ENCODE data around the gene ZNF684. TPM values are rescaled to one million over a fixed set of nuclear protein-coding genes. Genes with fewer than 3 reads are reported as not detected.

ZNF684 gene
- total and polyA plus RNA-seq, 9 of the 15 experiments (the other 6 are each of a cell fraction or from before 2014, with no cell fraction given) = 4.8 to 8.8 (median 5.5) TPM

- no peak for TF ChIP-seq NUFIP1 (IDR thresholded peaks at IDR 0.05; ENCODE audit: partially characterized antibody)
- TF ChIP-seq KAT7 (CRISPR knock-in tag; IDR thresholded peaks at IDR 0.05; ENCODE audit: borderline replicate concordance) = peak; percentile 63; the same call in 1 of the 2 replicates
- no peak for TF ChIP-seq ARNT (IDR thresholded peaks at IDR 0.05)
- no peak for TF ChIP-seq PRPF4 (IDR thresholded peaks at IDR 0.05; ENCODE audit: insufficient read depth, low read depth, low read length, poor library complexity, severe bottlenecking)
- TF ChIP-seq, protein P1, sequence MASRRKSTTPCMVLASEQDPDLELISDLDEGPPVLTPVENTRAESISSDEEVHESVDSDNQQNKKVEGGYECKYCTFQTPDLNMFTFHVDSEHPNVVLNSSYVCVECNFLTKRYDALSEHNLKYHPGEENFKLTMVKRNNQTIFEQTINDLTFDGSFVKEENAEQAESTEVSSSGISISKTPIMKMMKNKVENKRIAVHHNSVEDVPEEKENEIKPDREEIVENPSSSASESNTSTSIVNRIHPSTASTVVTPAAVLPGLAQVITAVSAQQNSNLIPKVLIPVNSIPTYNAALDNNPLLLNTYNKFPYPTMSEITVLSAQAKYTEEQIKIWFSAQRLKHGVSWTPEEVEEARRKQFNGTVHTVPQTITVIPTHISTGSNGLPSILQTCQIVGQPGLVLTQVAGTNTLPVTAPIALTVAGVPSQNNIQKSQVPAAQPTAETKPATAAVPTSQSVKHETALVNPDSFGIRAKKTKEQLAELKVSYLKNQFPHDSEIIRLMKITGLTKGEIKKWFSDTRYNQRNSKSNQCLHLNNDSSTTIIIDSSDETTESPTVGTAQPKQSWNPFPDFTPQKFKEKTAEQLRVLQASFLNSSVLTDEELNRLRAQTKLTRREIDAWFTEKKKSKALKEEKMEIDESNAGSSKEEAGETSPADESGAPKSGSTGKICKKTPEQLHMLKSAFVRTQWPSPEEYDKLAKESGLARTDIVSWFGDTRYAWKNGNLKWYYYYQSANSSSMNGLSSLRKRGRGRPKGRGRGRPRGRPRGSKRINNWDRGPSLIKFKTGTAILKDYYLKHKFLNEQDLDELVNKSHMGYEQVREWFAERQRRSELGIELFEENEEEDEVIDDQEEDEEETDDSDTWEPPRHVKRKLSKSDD (conservative IDR thresholded peaks at IDR 0.05; ENCODE audit: low read length) = no peak
- no peak for TF ChIP-seq ZSCAN32 (CRISPR knock-in tag; IDR thresholded peaks at IDR 0.05)
- TF ChIP-seq PYGO2 (tag; IDR thresholded peaks at IDR 0.05) = no peak
- no peak for TF ChIP-seq ZFP30 (CRISPR knock-in tag; IDR thresholded peaks at IDR 0.05; ENCODE audit: borderline replicate concordance)
- TF ChIP-seq NFE2L1 (tag; IDR thresholded peaks at IDR 0.05; ENCODE audit: borderline replicate concordance, low read depth) = no peak
- TF ChIP-seq RFX7 (CRISPR knock-in tag; IDR thresholded peaks at IDR 0.05) = no peak
- TF ChIP-seq RCOR1 (IDR thresholded peaks at IDR 0.05; ENCODE audit: borderline replicate concordance in 1 of 2, low read depth in 2 of 2, low read length in 2 of 2) = peak in 1 of 2 experiments; percentile 91; a peak in 2 of 4 replicates
- no peak for TF ChIP-seq FOXA1 (IDR thresholded peaks at IDR 0.05; ENCODE audit: borderline replicate concordance)
- TF ChIP-seq PCBP2 (IDR thresholded peaks at IDR 0.05; ENCODE audit: low read depth, low read length, poor library complexity, severe bottlenecking) = no peak
- TF ChIP-seq, protein P2, sequence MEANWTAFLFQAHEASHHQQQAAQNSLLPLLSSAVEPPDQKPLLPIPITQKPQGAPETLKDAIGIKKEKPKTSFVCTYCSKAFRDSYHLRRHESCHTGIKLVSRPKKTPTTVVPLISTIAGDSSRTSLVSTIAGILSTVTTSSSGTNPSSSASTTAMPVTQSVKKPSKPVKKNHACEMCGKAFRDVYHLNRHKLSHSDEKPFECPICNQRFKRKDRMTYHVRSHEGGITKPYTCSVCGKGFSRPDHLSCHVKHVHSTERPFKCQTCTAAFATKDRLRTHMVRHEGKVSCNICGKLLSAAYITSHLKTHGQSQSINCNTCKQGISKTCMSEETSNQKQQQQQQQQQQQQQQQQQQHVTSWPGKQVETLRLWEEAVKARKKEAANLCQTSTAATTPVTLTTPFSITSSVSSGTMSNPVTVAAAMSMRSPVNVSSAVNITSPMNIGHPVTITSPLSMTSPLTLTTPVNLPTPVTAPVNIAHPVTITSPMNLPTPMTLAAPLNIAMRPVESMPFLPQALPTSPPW (CRISPR knock-in tag; IDR thresholded peaks at IDR 0.05) = peak; percentile 74
- TF ChIP-seq ARID1B (IDR thresholded peaks at IDR 0.05) = no peak
- TF ChIP-seq NCOR1 (IDR thresholded peaks at IDR 0.05) = no peak
- no peak for TF ChIP-seq MYNN (IDR thresholded peaks at IDR 0.05)
- no peak for TF ChIP-seq MYNN (CRISPR knock-in tag; IDR thresholded peaks at IDR 0.05)
- no peak for TF ChIP-seq PURB (CRISPR knock-in tag; IDR thresholded peaks at IDR 0.05; ENCODE audit: low read depth)
- TF ChIP-seq TFAP4 (CRISPR knock-in tag; IDR thresholded peaks at IDR 0.05; ENCODE audit: borderline replicate concordance) = peak; percentile 84
- TF ChIP-seq RAD21 (CRISPR knock-in tag; conservative IDR thresholded peaks at IDR 0.05 in 1 of 2, IDR thresholded peaks at IDR 0.05 in 1 of 2) = no peak; a peak in 1 of 4 replicates
Observed at GRCh38 chr1:40531381-40532061, at the start of gene ZNF684 (continued).

All from K562 (cell line).